Stimulated activated CD4-positive, alpha-beta T cell treated with anti-CD3 and anti-CD28 coated beads, Interleukin-4, amount 100 ng/mL, for 4 hours (primary cell): ENCODE data around the gene SLC9C2.
"Not testable (repeated sequence)": the region's sequence is repeated elsewhere in the genome, so short reads cannot be mapped to it uniquely, and the experiment has no call there.

ENCODE experiments used
- DNase-seq, 2 experiments: peaks; one replicate each; pipeline ENCODE4 v3.0.0-alpha.2; 2020

SLC9C2 gene

GRCh38 chr1:173527151-173527826 lies 75.6 kb downstream of the SLC9C2 start:
- no peak for DNase-seq

GRCh38 chr1:173525926-173526325 lies 76.9 kb downstream of the SLC9C2 start:
- DNase-seq: no peak

DNA sequence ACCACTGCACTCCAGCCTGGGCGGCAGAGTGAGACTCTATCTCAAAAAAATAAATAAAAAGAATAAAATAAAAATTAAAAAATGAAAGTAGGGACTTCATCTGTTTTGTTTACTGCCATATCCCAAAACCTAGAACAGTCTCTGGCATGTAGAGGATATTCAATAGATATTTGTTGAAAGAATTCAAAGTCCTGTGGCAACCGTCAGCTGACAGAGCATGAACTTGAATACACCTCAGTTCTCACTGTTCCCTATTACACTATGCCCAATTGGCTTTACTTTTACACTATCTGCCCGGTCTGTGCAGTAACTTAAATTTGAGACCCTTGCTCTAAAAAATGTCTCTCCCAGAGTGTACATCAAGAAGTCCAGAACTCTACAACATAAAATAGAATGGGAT lies 79.5 kb downstream of the SLC9C2 start:
- no peak for DNase-seq

- DNase-seq: no peak
Observed at GRCh38 chr1:173520799-173521198, 82.1 kb downstream of the SLC9C2 start.

DNA sequence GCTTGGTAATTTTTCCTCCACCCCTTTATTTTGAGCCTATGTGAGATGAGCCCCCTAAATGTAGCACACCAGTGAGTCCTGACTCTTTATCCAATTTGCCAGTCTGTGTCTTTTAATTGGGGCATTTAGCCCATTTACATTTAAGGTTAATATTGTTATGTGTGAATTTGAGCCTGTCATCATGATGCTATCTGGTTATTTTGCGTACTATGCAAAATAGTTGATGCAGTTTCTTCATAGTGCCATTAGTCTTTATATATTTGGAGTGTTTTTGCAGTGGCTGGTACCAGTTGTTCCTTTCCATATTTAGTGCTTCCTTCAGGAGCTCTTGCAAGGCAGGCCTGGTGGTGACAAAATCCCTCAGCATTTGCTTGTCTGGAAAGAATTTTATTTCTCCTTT lies 88.4 kb downstream of the SLC9C2 start:
- DNase-seq: not testable (repeated sequence)

GRCh38 chr1:173509797-173510196 lies 93.1 kb downstream of the SLC9C2 start:
- no peak for DNase-seq

- DNase-seq: no peak
Observed at GRCh38 chr1:173508541-173508940, 94.3 kb downstream of the SLC9C2 start.

- no peak for DNase-seq
Observed at GRCh38 chr1:173507847-173508209, 95.0 kb downstream of the SLC9C2 start.

GRCh38 chr1:173507205-173507846 lies 95.5 kb downstream of the SLC9C2 start:
- DNase-seq: no peak

DNA sequence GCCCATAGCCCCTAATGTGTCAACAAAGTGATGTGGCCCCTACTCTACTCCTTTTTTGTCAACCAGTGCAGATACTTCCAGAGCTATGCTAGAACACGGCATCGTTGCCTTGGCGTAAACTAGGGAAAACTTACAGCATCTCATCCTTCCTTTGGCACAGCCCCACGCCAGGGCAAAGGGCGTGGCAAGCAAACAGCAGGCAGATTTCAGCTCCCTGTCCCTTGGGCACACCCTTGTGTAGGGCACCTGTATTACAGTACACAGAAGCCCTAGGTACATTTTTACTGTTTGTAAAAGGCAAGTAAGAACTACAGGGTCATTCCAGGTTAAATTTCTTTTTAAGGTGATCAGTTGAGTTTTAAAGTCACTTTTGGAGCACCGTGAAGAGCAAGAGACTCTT lies 96.4 kb downstream of the SLC9C2 start:
- no peak for DNase-seq

- no peak for DNase-seq
Observed at GRCh38 chr1:173505391-173505790, 97.5 kb downstream of the SLC9C2 start.

GRCh38 chr1:173504268-173504667 lies 98.6 kb downstream of the SLC9C2 start:
- DNase-seq: no peak

DNA sequence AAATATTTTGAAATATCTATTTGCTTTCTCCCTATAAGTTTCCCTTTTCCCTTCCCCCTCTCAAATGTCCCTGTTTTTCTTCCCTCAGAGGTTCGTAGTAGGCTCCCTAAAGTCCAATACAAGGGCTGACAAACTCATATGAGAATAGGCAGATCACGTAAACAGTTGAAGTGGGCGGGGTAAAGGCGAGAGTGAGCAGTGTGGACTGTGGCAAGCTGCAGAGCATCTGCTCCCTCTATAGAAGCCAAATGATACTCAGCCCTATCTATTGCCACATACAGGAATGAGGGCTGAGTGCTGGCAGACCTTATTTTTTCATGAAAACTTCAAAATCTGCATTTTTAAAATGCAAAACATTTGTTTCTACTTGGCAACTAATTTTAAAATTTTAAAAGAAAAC lies 99.5 kb downstream of the SLC9C2 start:
- DNase-seq: no peak

DNA sequence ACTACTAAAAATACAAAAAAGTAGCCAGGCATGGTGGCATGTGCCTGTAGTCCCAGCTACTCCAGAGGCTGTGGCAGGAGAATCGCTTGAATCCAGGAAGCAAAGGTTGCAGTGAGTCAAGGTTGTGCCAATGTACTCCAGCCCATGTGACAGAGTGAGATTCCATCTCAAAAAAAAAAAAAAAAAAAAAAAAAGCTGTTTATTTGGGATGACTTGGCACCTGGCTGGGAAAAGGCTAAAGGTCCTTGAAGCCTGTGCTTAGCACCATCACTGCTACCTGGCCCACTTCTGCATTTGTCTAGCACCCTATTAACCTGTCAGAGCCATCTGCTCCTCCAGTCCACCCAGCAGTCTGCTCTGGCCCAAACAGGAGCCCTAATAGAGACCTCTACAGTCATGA lies 100.8 kb downstream of the SLC9C2 start:
- no peak for DNase-seq

DNA sequence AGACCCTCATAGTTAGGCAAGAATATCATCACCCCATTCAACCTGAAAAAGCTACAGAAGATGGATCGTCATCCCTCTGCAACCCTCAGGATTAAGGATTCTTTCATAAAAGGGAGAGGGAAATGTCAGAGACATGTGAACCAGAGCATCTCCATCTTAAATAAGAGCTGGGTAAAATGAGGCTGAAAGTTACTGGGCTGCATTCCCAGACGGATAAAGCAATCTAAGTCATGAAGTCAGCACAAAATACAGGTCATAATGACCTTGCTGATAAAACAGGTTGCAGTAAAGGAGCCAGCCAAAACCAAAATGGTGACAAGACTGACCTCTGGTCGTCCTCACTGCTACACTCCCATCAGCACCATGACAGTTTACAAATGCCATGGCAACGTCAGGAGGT lies 103.1 kb downstream of the SLC9C2 start:
- no peak for DNase-seq

GRCh38 chr1:173496757-173497320 lies 106.0 kb downstream of the SLC9C2 start:
- no peak for DNase-seq

DNA sequence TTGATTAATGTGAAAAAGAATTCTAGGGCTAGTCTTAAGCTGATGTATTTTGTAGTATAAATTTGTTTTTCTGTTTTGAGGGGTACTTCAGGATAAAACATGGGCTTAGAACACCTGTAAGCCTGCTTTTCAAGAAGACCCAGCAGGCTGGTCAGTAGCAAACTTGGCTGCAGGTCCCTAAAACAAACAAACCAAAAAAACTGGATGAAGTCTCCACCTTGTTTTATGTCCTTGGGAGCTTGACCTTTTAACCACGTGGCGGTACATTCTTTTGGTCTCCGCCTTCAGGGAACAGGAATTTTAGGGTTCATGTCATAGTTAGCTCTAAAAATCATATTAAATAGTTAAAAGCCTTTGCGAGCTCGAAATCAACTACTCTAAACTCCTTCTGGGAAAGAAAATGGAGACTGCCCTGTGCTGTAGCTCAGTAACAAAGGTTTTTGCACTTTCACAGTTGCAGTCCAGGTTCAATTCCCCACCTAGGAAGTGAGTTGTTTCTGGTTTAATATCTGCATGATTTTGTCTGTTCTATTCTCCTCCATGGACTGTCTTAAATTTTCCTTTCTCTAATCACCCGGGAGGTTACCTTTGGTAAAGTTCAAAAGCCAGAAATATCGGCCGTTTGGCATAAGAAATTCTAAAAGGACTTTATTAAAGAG lies 107.1 kb downstream of the SLC9C2 start:
- DNase-seq: no peak

- not testable (repeated sequence) for DNase-seq
Observed at GRCh38 chr1:173493125-173493524, 109.7 kb downstream of the SLC9C2 start.

DNA sequence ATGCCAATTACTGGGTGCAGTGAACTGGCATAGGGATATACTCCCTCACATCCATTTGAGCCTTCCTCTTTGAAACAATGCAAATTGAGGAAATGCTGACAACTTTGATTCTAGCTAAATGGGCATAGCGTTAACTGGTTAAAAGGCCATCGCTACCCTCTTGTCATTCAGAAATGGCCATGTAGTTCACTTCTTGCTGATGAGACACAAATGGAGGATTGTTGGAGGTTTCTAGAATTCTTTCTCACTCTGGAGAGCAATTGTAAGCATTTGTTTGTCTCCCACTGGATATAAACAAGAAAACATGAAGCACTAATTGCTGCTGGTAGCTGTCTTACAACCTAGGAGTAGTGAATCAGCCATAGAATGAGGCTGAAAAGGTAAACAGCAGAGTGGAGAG lies 111.4 kb downstream of the SLC9C2 start:
- DNase-seq: no peak

DNA sequence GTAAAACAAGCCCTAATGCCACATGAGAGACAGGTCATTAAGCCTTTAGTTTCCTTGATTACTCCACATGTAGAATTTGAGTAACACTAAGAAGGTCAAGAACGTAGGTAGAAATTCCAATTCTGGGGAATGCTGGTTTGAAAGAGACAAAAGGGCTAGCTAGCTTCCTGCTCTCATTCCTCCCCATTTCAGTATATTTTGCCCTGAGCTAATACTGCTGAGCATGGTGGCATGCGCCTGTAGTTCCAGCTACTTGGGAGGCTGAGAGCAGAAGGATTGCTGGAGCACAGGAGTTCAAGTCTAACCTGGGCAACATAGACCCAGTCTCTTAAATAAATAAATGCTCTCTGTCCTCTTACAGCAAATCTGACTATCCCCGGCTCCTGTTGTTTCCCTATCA lies 112.9 kb downstream of the SLC9C2 start:
- no peak for DNase-seq

DNA sequence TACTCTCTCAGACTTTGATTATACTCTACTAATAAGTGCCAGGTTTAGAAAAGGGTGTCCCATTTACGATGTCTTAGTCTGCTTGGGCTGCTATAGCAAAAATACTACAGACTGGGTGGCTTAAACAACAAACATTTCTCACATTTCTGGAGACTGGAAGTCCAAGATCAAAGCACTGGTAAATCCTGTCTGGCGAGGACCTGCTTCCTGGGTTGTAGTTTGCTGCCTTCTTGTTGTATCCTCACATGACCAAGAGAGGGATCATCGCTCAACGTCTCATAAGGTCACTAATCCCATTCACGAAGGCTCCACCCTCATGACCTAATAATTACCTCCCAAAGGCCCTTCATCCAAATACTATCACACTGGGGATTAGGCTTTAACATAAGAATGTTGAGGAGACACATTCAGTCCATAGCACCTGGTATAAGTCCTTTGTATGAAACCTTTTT lies 113.7 kb downstream of the SLC9C2 start:
- DNase-seq: no peak

GRCh38 chr1:173488001-173488400 lies 114.9 kb downstream of the SLC9C2 start:
- DNase-seq: no peak

- no peak for DNase-seq
Observed at GRCh38 chr1:173485401-173485800, 117.5 kb downstream of the SLC9C2 start.

DNA sequence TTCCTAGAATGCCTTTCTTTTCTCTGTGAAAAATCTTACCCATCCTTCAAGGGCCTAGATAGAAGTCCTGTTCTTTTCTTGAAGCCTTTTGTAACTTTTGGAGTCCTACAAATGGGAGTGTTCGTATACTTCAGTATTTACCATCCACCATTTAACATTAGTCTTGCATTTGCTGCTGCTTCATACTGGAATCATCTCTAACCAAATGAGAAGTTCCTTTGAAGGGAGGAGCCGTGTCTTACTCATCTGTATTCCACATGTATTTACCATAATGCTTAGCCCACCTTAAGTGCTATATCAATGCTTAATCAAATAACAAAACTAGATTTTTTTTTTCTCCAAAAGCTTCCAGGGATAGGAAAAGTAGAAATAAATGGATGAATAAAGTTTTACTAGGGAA lies 118.6 kb downstream of the SLC9C2 start:
- no peak for DNase-seq
